HG03520 (cell line): ENCODE measurements around the gene CDK5.

Experiments used
- ATAC-seq: cut with Tn5 transposase; IDR thresholded peaks from one replicate; pipeline ENCODE4 v1.9.1; 2021; ENCODE audit warnings: mild to moderate bottlenecking, moderate library complexity; ENCODE audit not compliant: unreplicated experiment

Gene CDK5

DNA sequence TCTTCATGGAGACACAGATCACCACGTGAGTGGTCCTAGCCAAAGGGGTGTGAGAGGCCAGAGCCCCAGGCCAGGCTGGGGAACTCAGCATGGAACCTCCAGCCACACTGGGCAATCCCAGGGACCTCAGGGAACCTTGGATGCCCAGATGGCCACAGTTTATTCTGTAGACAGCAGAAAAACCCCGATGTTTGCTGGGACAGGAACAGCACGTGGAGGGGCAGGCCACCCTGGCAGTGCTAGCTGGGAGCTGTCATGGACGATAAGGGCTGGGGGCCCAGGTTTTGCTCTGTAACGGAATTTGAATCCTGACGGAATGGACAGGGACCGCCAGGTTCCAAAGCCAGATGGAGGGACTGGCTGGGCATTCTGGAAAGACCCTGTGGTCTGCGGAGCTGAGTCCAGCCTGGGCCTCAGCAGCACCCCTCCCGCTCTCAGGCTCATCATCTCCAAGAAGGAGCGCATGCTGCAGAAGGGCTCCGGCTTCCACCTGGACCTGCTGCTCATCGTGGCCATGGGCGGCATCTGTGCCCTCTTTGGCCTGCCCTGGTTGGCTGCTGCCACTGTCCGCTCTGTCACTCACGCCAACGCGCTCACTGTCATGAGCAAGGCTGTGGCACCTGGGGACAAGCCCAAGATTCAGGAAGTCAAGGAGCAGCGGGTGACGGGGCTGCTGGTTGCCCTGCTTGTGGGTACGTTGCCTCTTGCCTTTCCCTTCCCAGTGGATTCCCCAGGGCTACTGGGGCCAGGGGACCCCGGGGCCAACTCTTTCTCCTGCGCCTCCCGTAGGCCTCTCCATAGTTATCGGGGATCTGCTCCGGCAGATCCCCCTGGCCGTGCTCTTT is 17.3 kb upstream of the CDK5 start:
- no peak for ATAC-seq

DNA sequence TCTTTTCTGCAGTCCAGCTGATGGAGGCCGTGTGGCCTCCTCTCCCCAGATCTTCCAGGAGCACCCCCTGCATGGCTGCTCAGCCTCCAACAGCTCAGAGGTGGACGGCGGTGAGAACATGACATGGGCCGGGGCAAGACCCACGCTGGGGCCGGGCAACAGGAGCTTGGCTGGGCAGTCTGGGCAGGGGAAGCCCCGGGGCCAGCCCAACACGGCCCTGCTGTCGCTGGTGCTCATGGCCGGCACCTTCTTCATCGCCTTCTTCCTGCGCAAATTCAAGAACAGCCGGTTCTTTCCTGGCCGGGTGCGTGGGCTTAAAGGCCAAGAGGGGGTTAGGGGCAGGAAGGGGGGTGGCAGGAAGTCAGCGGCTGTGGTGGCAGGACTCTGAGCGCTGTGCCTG is 16.3 kb upstream of the CDK5 start:
- no peak for ATAC-seq

DNA sequence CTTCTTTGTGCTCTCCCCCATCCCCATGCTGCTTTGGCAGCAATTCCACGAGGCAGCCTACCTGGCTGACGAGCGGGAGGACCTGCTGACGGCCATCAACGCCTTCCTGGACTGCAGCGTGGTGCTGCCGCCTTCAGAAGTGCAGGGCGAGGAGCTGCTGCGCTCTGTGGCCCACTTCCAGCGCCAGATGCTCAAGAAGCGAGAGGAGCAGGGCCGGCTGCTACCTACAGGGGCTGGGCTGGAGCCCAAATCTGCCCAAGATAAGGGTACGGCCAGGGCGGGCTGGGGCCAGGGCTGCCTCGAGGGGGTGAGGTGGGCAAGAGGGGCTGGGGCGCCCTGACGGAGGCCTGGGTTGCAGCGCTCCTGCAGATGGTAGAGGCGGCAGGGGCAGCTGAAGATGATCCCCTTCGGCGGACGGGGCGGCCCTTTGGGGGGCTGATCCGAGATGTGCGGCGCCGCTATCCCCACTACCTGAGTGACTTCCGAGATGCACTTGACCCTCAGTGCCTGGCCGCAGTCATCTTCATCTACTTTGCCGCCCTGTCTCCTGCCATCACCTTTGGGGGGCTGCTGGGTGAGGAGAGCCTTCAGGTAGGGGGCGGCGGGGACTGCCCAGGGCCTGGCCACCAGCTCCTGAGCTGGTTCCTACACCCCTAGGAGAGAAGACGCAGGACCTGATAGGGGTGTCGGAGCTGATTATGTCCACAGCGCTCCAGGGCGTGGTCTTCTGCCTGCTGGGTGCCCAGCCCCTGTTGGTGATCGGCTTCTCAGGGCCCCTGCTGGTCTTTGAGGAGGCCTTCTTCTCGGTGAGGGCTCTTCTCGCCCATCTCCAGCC is 13.6 kb upstream of the CDK5 start:
- ATAC-seq = no peak

DNA sequence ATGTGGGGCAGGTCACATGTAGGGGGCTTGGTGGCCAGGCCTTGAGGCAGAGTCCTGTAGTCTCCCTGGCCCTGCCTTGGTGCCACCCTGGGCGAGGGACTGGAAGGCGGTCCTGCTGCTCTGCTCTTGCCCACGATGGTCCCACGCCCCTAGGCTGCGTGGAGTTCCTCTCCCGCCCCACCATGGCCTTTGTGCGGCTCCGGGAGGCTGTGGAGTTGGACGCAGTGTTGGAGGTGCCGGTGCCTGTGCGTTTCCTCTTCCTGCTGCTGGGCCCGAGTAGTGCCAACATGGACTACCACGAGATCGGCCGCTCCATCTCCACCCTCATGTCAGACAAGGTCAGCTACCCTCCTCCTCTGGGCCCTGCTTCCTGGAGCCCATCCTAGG is 12.9 kb upstream of the CDK5 start:
- ATAC-seq = no peak

DNA sequence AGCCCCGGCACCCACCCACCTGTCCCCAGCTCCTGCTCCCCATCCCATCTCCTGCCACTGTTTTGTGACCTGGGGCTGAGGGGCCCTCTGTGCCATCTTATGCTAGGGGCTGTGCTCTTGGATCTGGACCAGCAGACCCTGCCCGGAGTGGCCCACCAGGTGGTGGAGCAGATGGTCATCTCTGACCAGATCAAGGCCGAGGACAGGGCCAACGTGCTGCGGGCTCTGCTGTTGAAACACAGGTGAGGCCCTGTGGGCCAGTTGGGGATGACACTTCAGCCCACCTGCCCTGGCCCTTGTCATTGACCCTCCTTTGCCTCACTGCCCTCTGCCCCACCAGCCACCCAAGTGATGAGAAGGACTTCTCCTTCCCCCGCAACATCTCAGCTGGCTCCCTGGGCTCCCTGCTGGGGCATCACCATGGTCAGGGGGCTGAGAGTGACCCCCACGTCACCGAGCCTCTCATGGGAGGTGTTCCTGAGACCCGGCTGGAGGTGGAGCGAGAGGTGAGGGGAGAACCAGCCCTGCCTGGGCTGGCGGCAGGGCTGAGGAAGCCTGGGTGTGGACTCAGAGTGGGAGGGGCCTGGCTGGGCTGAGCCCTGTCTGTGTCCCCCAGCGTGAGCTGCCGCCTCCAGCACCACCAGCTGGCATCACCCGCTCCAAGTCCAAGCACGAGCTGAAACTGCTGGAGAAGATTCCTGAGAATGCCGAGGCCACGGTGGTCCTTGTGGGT is 12.3 kb upstream of the CDK5 start:
- ATAC-seq = no peak

DNA sequence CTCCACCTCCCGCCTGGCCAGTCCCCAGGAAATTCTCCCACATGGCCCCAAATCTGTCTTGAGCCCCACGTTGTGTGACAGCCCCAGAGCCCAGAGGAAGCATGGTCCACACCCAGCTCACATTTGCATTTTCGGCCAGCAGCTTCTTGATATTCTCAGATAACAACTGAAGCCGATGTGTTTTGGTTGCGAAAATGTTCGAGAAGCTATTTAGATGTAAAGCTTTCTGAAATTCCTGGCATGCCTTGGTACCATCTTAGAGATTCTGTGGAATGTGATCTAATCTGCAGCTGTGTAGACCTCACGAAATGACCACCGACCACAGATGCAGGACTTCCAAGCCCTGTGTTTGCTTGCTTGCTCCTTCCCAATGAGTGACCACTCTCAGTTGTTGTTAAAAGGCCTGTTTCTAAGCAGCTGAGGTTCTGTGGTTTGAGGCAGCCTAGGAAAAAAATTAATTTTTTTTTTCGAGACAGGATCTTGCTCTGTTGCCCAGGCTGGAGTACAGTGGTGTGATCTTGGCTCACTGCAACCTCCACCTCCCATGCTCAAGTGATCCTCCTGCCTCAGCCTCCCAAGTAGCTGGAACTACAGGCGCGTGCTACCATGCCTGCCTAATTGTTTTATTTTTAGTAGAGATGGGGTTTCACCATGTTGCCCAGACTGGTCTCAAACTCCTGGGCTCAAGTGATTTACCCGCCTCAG is 10.5 kb upstream of the CDK5 start:
- no peak for ATAC-seq

DNA sequence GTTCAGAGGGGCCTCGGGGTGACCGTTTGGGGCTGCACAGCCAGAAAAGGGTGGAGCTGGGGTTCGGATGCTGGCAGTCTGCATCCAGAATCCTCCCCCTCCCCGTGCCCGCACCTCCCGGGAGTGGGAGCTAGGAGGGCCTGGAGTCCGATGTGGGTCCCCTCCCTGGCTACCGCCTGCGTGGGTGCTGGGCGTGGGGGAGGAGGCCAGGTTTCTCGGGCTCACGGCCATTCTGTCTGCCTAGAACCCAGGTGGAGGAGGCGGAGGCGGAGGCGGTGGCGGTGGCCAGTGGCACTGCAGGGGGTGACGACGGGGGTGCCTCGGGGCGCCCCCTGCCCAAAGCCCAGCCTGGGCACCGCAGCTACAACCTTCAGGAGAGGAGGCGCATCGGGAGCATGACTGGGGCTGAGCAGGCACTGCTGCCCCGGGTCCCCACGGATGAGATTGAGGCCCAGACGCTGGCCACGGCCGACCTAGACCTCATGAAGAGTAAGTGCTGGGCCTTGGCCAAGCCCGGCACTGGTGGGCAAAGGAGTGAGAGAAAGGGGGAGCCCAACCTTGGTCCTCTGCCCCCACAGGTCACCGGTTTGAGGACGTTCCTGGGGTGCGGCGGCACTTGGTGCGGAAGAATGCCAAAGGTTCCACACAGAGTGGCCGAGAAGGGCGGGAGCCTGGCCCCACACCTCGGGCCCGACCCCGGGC is 8.7 kb upstream of the CDK5 start:
- ATAC-seq = no peak

DNA sequence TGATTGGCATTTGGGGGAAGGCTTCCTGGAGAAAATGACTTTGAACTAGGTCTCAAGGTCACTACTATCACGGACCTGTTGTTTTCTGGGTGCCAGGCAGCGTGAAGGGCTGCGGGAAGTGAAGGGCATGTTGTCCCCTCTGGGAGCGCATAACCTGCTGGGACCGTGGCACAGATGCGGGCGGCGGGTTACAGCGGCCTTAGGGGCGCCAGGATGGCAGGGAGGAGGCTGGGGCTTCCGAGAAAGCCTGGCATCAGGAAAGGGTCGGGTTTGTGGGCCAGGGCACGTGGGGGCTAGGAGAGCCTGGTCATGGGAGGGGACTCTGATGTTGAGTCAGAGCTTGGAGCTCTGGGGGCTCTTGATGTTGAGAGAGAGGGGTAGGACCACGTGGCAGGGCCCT is 7.8 kb upstream of the CDK5 start:
- no peak for ATAC-seq

DNA sequence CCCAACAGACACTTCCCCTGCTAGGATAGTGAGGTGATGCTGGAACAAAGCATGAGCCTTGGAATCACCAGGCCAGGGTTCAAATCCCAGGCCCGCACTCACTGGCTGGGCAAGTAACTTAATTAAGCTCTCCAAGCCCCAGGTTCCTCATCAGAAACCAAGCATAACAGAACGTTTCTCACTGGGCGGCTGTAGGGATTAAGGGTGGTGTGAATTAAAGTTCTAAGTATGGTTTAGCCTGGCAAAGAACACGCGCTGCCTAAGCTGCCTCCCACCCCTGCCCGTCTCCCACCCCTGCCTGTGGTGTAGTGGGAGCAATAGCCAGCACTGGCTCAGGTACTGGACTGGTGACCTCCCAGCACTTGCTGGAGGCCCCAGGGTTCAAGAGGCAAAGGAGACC is 7.3 kb upstream of the CDK5 start:
- ATAC-seq = no peak

DNA sequence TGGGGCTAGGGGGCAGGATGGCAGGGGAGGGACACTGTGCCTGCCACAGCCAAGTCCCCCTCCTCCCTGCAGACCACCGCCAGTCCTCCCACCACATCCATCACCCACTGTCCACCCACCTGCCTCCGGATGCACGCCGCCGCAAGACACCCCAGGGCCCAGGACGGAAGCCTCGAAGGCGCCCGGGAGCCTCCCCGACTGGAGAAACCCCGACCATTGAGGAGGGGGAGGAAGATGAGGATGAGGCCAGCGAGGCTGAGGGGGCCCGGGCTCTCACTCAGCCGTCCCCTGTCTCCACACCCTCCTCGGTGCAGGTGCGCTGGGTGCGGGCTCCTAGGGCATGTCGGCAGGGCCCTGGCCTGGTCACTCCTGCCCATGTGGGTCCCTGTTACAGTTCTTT is 6.8 kb upstream of the CDK5 start:
- no peak for ATAC-seq

DNA sequence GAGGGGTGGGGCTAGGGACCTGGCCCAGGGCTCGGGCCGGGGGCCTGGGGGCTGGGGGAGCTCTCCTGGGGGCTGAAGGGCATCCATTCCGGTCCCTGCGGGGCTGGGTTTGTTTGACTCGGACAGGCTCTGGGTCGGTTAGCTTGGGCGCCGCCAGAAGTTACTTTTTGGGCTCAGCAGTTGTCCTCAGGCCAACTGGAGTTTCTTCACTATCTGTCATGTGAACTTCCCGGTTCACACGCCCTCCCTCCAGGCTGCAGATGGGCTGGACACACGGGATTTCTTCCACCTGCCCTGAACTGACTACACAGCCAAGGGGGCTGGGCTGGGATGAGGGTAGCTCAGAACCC is 5.5 kb upstream of the CDK5 start:
- ATAC-seq = no peak

DNA sequence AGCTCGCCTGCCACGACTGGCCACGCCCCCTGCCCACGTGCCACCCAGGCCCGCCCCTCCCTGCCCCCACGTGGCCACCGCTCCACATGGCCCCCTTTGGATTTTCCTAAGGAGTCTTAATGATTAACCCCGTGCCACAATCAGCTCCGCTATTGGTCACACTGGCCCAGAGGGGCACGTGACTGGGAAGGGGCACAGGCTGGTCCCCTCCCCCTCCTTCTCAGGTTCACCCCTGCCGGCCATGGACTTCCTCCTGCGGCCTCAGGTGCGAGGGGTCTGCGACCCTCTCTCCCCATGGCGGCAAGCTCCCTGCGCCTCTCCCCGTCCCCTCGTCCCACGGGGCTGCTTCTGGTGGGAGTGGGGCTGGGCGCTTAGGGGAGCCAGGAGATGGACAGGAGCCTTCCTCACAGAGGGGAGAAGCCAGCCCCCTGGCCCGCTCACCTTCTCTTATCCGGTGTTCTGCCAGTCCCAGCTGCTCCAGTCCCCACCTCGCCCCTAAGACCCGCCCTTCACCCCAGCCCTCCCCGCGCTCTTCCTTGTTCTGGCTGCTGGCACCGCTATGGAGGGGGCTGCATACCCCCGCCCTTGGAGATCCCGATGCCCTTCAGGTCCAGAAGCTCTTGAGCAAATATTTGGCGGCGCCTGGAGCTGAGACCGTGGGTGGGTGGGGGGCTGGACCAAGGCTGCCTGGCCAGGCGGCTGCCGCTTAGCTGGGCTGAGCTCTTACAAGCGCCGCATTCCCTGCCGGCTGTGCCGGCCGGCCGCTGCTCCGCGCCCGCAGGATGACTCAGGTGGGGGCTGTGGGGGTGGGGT is 4.9 kb upstream of the CDK5 start:
- no peak for ATAC-seq

DNA sequence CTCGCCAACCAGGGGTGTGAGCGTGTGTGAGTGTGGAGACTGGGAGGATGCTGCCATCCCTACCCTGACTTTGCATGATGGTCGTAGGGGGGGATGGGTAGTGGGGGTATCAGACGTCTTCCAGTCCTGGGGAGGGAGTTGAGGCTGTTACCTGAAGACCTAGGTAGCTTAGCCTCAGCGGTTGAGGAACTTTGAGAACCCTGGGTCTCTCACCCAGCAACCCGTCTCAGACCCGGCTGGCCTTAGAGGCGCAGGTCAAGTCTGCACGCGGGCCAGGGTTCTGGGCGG is 4.4 kb upstream of the CDK5 start:
- ATAC-seq = no peak

DNA sequence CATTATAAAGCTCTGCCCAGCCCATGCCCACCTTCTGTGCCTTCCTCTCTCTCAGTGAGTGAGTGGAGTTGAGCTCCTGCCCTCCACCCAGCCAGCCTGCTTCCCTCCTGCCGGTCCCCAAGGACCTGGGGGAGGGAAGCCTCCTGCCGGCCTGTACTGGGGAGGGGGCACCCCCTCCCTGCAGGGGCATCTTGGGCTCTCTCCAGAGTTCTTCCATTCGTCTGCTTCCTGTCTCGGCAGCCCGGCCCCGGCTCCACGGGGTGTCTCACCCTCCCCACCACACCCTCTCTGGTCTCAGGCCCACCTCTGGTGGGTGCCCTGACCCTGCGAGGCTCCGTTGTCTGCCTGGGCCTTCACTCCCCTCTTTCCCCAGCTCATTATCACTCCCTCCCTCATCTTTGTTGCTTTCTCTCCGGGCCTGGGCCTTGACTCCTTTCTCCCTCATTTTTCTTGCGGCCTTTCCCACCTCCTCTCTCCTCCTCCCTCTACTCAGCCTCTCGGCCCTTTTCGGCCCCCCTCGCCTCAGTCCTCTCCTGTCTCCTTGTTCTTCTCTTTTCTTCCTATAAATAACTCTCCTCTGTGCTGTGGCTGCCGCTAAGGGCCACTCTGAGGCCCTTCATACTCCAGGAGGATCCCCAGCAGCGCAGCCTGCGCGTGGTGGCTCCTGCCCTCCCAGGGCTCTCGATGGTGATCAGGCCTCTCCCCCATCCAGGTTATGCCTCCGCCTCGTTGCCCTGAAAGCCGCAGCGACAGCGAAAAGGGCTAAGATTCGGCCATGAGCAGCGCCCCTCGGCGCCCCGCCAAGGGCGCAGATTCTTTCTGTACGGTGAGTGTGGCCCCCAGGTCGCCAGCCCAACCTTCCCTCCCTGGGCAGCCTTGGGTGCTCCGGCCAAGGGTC is 3.8 kb upstream of the CDK5 start:
- ATAC-seq = no peak

DNA sequence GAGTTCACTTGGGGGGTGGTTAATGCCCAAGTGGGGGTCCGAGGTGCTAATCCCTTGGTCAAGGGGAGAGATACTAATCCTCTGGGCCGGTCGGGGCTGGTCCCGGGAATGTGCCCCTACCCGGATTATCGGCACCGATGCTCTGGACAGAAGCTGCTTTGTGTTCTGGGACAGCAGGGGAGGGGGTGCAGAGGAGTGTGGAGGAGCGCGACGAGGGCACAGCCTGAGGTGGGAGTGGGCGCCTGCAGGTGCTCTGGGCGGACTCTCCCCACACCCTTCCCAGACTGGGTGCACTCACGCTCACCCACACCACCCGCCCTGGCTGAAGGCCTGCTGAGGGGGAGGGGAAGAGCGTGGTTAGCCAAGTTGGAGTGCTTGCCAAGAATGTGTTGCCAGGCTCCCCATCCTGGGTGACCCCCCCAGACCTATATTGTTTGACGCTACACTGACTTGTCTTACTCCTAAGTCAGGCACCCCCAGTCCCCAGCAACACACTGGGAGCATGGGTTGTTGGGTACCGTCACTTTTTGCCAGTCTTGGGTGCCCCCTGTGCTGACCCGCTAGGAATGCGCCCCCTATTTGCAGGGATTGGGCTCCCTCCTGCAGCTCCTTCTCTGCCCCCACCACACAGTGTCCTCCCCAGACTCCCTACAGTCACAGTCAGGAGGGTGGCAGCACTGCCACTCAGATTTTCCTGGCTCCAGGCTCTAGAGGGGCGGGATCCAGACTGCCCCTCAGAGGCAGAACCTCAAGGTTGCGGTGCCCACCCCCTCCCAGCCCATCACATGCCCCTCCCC is 2.9 kb upstream of the CDK5 start:
- no peak for ATAC-seq

DNA sequence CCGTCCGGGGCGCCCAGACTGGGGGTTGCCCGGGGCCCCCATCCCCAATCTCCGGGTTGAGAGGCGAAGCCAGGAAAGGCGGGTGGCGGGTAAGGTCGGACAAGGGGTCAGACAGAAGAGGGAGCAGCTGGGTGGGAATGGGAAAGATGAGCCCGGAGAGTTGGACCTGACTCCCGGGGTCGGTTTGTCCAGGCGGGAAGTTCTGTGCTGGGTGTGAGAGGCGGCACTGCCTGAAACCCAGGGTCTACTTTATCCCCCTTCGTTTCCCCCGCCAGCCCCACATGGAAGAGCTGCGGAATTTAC is 2.4 kb upstream of the CDK5 start:
- ATAC-seq = no peak

DNA sequence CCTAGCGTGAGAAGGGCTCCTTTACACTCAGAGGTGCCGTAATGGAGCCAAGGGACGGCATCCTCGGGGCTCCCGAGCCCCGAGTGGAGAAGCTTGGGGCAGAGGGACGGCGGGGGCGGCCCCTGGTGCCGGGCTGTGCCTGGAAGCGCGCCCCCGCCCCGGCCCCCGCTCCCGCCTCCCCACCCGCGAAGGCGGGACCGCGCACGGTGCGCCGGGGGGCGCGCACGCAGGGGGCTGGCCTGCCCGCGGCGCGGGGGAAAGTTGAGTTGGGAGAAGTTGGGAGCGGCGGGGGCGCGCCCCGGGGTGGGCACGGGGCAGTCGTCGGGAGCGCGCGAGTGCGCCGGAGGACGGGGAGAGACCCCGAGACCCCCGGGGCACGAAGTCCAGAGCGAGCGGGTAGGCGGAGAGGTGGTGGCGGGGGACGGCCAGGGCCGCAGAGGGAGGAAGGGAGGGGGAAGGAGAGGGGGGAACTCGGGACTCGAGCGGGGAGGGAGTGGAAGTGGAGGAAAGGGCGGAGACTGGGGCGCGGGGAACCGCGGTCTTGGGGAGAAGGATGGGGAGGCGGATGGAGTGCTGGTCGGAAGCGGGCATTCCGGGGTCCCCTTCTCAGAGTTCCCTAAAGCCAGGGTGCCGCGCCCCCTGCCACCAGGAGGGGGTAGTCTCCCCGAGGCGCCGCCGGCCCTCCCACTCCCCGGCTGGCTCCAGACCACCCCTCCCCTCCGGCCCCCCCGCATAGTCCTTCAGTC is 1.8 kb upstream of the CDK5 start, which contains the start of gene SLC4A2:
Gene SLC4A2, plus strand, starts transcription at position 223 of the 746 bp plus-strand sequence. CDS start 2,399 bp downstream, outside the sequence.
- ATAC-seq = peak; percentile 26
